GM19328 (cell line): Measurements from ENCODE around the gene RASL11A.
"Not testable (repeated sequence)": the region's sequence is repeated elsewhere in the genome, so short reads cannot be mapped to it uniquely, and the experiment has no call there.

Source experiments
- ATAC-seq: cut with Tn5 transposase; IDR thresholded peaks from one replicate; pipeline ENCODE4 v1.9.1; 2021; ENCODE audit warnings: mild to moderate bottlenecking, moderate library complexity; ENCODE audit not compliant: unreplicated experiment

RASL11A gene

GRCh38 chr13:27266917-27267316 lies 3.7 kb upstream of the RASL11A start:
- no peak for ATAC-seq

GRCh38 chr13:27267596-27267995 lies 3.0 kb upstream of the RASL11A start:
- ATAC-seq: no peak

- no peak for ATAC-seq
Observed at GRCh38 chr13:27269114-27269665, 1.4 kb upstream of the RASL11A start.

GRCh38 chr13:27271570-27272096 lies 1.0 kb downstream of the RASL11A start:
- no peak for ATAC-seq

GRCh38 chr13:27273658-27274425 lies 3.2 kb downstream of the RASL11A start:
- ATAC-seq: no peak

- ATAC-seq: no peak
Observed at GRCh38 chr13:27274631-27275030, 4.0 kb downstream of the RASL11A start.

- no peak for ATAC-seq
Observed at GRCh38 chr13:27276188-27276587, 5.6 kb downstream of the RASL11A start.

- ATAC-seq: no peak
Observed at GRCh38 chr13:27279506-27279905, 8.9 kb downstream of the RASL11A start.

- ATAC-seq: no peak
Observed at GRCh38 chr13:27280009-27280656, 9.5 kb downstream of the RASL11A start.

- no peak for ATAC-seq
Observed at GRCh38 chr13:27280841-27281240, 10.2 kb downstream of the RASL11A start.

- no peak for ATAC-seq
Observed at GRCh38 chr13:27281420-27281819, 10.8 kb downstream of the RASL11A start.

- ATAC-seq: no peak
Observed at GRCh38 chr13:27283906-27284493, 13.4 kb downstream of the RASL11A start.

- no peak for ATAC-seq
Observed at GRCh38 chr13:27288392-27288791, 17.8 kb downstream of the RASL11A start.

- ATAC-seq: no peak
Observed at GRCh38 chr13:27289011-27289665, 18.5 kb downstream of the RASL11A start.

GRCh38 chr13:27290715-27291114 lies 20.1 kb downstream of the RASL11A start:
- ATAC-seq: no peak

- not testable (repeated sequence) for ATAC-seq
Observed at GRCh38 chr13:27291967-27292366, 21.3 kb downstream of the RASL11A start.

GRCh38 chr13:27293076-27293691 lies 22.6 kb downstream of the RASL11A start:
- ATAC-seq: no peak

GRCh38 chr13:27293873-27294515 lies 23.4 kb downstream of the RASL11A start:
- no peak for ATAC-seq

- ATAC-seq: no peak
Observed at GRCh38 chr13:27295096-27295495, 24.5 kb downstream of the RASL11A start.

GRCh38 chr13:27295660-27296059 lies 25.0 kb downstream of the RASL11A start:
- ATAC-seq: no peak
